K562 treated with DMSO at 1 percent for 12 hours (cell line): ENCODE data around the gene SLC25A31. TPM values are rescaled to one million over a fixed set of nuclear protein-coding genes. Genes with fewer than 3 reads are reported as not detected.

Experiments
- total RNA-seq: library from RNA; unstranded; fragments of 300-600 nt; gene quantifications from 2 replicates; pipeline ENCODE4 v1.2.3, GENCODE V29; 2022; ENCODE audit not compliant: insufficient read depth

The SLC25A31 gene
- total RNA-seq: not detected in 2 replicates

GRCh38 chr4:127730142-127730913 lies at the start of gene SLC25A31:
Gene SLC25A31 (plus strand): TSS chr4:127730400. CDS start chr4:127730546, 146 bp downstream.

GRCh38 chr4:127782275-127783025 lies 52.2 kb downstream of the SLC25A31 start, which contains the start of gene HSPA4L:
Gene HSPA4L (plus strand): TSS chr4:127782322. CDS start chr4:127782551, 229 bp downstream.

Other genes with a start within 250 kb of the SLC25A31 start
- 2.0 and 2.4 TPM in 2 replicates for gene INTU, start 97.4 kb upstream of the SLC25A31 start, total RNA-seq
- gene HSPA4L, start 51.9 kb downstream of the SLC25A31 start, total RNA-seq: 2.8 and 13.6 TPM in 2 replicates
- 20.5 and 38.5 TPM in 2 replicates for gene PLK4, start 150.5 kb downstream of the SLC25A31 start, total RNA-seq
- 5.9 and 17.2 TPM in 2 replicates for gene MFSD8, start 234.8 kb downstream of the SLC25A31 start, total RNA-seq
- gene ABHD18, start 235.0 kb downstream of the SLC25A31 start, total RNA-seq: 4.0 and 13.8 TPM in 2 replicates